Measurements from ENCODE around the gene PDE1A. TPM values are rescaled to one million over a fixed set of nuclear protein-coding genes. Genes with fewer than 3 reads are reported as not detected.
A peak's percentile ranks its signal among the peaks of the same experiment; 100 is the strongest.

PDE1A gene
- total and polyA plus RNA-seq, 2 of the 4 experiments (the other 2 are of a cell fraction), result 0.24 to 0.90 TPM

GRCh38 chr2:182456784-182457183, 29.9 kb upstream of the PDE1A start:
- H3K4ac ChIP-seq (ENCODE audit: low read depth, low read length), result no peak overlapping the region

More at GRCh38 chr2:182456784-182457183, 29.9 kb upstream of the PDE1A start:
- no TSS peak for BruUV-seq (replicated peaks)
- Histone ChIP-seq H3K4me1 (ENCODE audit: control insufficient read depth, insufficient read depth, low read length) (no peaks in the 10 kb centered on the region), H2AFZ (replicated peaks; ENCODE audit: low read length, poor library complexity) (no peak overlapping the region), H2AK9ac (replicated peaks; ENCODE audit: low read depth, low read length, poor library complexity) (no peak overlapping the region), H2AK5ac (ENCODE audit: low read depth, low read length) (no peak overlapping the region), H2BK120ac (ENCODE audit: low read depth, low read length) (no peak overlapping the region), H3K79me1 (ENCODE audit: low read depth in 1 of 2, low read length in 2 of 2) (no peaks in the 10 kb centered on the region), H4K91ac (ENCODE audit: insufficient read depth, low read depth, low read length) (no peak overlapping the region), H2BK15ac (ENCODE audit: low read depth, low read length) (no peak overlapping the region), H3K9ac (ENCODE audit: low read depth, low read length) (no peak overlapping the region), H4K5ac (ENCODE audit: low read depth, low read length) (no peak overlapping the region), H3K18ac (ENCODE audit: low read depth, low read length) (peak overlapping the region; percentile 16; the same call in 1 of the 2 replicates), H4K8ac (ENCODE audit: low read depth in 2 of 2, low read length in 2 of 2) (no peak overlapping the region), H3K4me3 (ENCODE audit: insufficient read depth, low read depth, low read length) (no peak overlapping the region), H3K4me2 (ENCODE audit: low read depth, low read length) (no peak overlapping the region), H3K27me3 (ENCODE audit: control insufficient read depth, insufficient read depth, low read length) (no peaks in the 10 kb centered on the region), H3K56ac (ENCODE audit: extremely low read depth, insufficient read depth, low read length) (no peak overlapping the region), H3K9me1 (ENCODE audit: insufficient read depth, low read length) (no peaks in the 10 kb centered on the region), H3K27ac (ENCODE audit: insufficient read depth, low read length) (no peak overlapping the region), H2BK20ac (ENCODE audit: low read depth, low read length) (no peak overlapping the region), H3K14ac (replicated peaks; ENCODE audit: low read depth, low read length) (no peak overlapping the region), H4K20me1 (ENCODE audit: insufficient read depth, low read length) (no peaks in the 10 kb centered on the region), H3K36me3 (ENCODE audit: control insufficient read depth, insufficient read depth, low read length) (no peaks in the 10 kb centered on the region), H3K9me3 (ENCODE audit: control insufficient read depth, insufficient read depth, low read length) (no peaks in the 10 kb centered on the region), H3K23ac (ENCODE audit: low read depth, low read length) (no peak overlapping the region), H2BK5ac (ENCODE audit: low read depth, low read length, poor library complexity, severe bottlenecking) (no peak overlapping the region)
- ChIA-PET CTCF (no interaction called here), POLR2A (ENCODE audit: unreplicated experiment) (no interaction called here)
- in situ Hi-C loops (cut with MboI; ENCODE audit: low sequenced_read_pairs), result no loop called here
- TF ChIP-seq RCOR1 (IDR thresholded peaks at IDR 0.05; ENCODE audit: insufficient replicate concordance, low read length), result no peak
- TF ChIP-seq MXI1 (IDR thresholded peaks at IDR 0.05; ENCODE audit: borderline replicate concordance, low read depth, low read length), result no peak
- no peak for TF ChIP-seq POLR2A (IDR thresholded peaks at IDR 0.05; ENCODE audit: low read depth, low read length)
- no peak for TF ChIP-seq MAFK (IDR thresholded peaks at IDR 0.05; ENCODE audit: low read depth, low read length)
- TF ChIP-seq RAD21 (IDR thresholded peaks at IDR 0.05; ENCODE audit: low read length), result no peak
- no peak for TF ChIP-seq CEBPB (IDR thresholded peaks at IDR 0.05; ENCODE audit: low read depth, low read length)
- no peak for TF ChIP-seq ELK1 (IDR thresholded peaks at IDR 0.05; ENCODE audit: borderline replicate concordance, low read depth, low read length)
- DNase-seq (peak; percentile 57), ATAC-seq (ENCODE audit: low read depth) (peak; percentile 94)
- intact Hi-C loops (cut with micrococcal nuclease), result no loop called here
- WGBS, 2 experiments (ENCODE audit: extremely low coverage in 2 of 2, insufficient read length in 1 of 2), result no CpG with 5 or more reads among the region's 4 CpGs
- dilution Hi-C loops (cut with HindIII; ENCODE audit: low sequenced_read_pairs, unreplicated experiment), result no loop called here
